ENCODE results near the gene ARL16.

ARL16 gene

DNA sequence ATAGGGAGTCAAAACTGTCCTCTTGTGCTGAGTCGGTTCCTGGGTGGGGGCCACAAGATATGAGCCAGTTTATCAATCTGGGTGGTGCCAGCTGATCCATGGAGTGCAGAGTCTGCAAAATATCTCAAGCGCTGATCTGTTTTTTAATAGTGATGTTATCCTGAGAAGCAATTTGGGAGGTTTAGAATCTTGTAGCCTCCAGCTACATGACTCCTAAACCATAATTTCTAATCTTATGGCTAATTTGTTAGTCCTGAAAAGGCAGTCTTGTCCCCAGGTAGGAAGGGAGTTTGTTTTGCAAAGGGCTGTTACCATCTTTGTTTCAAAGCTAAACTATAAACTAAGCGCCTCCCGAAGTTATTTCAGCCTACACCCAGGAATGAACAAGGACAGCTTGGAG lies 44.9 kb downstream of the ARL16 start:
- DNase-seq: no peak

DNA sequence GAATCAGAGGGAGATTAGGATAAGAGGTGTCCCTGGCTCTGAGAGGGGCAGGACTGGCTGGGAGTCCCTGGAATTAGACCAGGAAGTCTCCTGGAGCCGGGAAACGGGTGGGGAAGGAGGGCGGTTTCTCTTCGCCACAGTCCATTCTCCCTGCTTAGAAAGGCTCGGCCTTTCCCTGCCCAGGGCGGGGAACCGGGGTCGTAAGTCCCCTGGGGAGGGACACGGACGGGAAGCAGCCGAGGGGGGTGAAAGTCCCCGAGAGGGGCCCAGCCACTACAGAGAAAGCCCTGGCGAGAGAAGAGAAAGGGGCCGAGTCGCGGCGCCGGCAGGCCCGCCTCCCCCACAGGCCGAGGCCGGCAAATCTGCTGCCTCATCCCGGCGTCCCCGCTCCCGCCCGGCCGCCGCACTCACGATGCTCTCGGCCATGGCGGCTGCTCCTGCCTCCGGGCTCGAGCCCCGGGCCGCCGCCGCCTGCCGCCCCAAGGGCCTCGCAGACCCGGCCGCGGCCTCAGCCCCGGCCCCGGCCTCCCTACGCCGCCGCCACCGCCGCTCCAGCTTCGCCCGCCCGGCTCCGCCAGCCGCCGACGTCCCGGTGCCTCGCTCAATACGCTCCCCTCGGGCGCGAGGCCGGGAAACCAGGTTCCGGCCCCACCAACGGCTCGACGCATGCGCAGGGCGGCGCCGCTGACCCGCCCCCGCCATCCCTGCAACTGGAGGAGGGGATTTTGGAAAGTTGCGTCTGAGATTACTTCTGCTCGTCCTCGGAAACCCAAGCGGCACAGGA lies 46.9 kb downstream of the ARL16 start, which contains the start of the genes NPLOC4 and TSPAN10:
NPLOC4 (minus strand) TSS at position 608 of the 784 bp plus-strand sequence; CDS start at position 426, 182 bp downstream.
TSPAN10 (plus strand) TSS at position 692 of the 784 bp plus-strand sequence. CDS start 5,217 bp downstream, outside the sequence.
- DNase-seq: peak; percentile 90

DNA sequence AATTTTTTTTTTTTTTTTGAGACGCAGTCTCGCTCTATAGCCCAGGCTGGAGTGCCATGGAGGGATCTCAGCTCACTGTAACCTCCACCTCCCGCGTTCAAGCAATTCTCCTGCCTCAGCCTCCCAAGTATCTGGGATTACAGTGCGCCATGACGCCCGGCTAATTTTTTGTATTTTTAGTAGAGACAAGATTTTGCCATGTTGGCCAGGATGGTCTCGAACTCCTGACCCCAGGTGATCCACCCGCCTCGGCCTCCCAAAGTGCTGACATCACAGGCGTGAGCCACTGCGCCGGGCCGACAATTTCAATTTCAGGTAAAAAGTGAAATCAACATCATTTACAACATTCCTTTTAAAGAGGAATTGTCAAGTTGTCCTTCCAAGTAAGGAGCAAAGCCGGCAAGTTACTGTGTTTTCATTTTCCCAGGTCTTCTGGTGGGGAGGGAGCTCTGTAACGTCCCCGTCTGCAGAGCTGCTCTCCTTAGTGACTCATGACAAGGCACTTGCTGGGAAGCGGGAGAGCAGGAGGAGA lies 47.6 kb downstream of the ARL16 start:
- DNase-seq: no peak

GRCh38 chr17:81635431-81635830 lies 48.2 kb downstream of the ARL16 start:
- no peak for DNase-seq

GRCh38 chr17:81631482-81631881 lies 52.1 kb downstream of the ARL16 start:
- DNase-seq: no peak
